ENCODE results near the gene CYREN.
"Not testable (repeated sequence)": the region's sequence is repeated elsewhere in the genome, so short reads cannot be mapped to it uniquely, and the experiment has no call there.

Gene CYREN

GRCh38 chr7:135181261-135181928 is 10.9 kb upstream of the CYREN start:
- Mint-ChIP-seq H3K9me3 (peaks cover 15% of the 10 kb centered on the region), H3K4me1 (no peaks in the 10 kb centered on the region), H3K36me3 (ENCODE audit: insufficient read depth) (peaks cover 20% of the 10 kb centered on the region), H3K27me3 (no peaks in the 10 kb centered on the region), H3K4me3 (no peak overlapping the region), H3K27ac (ENCODE audit: low read depth) (no peak overlapping the region)
- ATAC-seq (replicated peaks; ENCODE audit: extremely low read depth, poor library complexity, severe bottlenecking) (no peak), DNase-seq (ENCODE audit: low spot score in 2 of 2) (no peak)

- Mint-ChIP-seq H3K4me3 (no peak overlapping the region), H3K27ac (ENCODE audit: low read depth) (no peak overlapping the region), H3K9me3 (peaks cover 15% of the 10 kb centered on the region), H3K4me1 (no peaks in the 10 kb centered on the region), H3K27me3 (no peaks in the 10 kb centered on the region), H3K36me3 (ENCODE audit: insufficient read depth) (peaks cover 12% of the 10 kb centered on the region)
- DNase-seq (ENCODE audit: low spot score in 2 of 2) (no peak), ATAC-seq (replicated peaks; ENCODE audit: extremely low read depth, poor library complexity, severe bottlenecking) (no peak)
These were observed 9.6 kb upstream of the CYREN start for GRCh38 chr7:135180122-135180521.

DNA sequence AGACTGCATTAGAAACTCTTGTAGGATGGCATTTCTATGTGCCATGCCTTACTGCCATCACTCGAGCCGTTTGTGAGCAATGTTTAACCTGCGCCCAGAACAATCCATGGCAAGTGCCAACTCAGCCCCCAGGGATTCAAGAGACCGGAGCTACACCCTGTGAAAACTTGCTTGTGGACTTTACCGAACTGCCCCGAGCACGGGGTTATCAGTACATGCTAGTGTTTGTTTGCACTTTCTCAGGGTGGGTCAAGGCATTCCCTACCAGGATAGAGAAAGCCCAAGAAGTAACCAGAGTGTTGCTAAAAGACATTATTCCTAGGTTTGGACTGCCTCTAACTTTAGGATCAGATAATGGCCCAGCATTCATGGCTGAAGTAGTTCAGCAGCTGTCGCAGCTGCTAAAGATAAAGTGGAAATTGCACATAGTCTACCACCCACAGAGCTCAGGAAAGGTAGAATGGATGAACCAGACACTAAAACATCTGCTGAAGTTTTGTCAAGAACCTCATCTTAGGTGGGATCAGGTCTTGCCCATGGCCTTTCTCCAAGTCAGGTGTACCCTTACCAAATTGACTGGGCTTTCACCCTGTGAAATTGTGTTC is 8.9 kb upstream of the CYREN start:
- H3K36me3 Mint-ChIP-seq (ENCODE audit: insufficient read depth): peaks cover 12% of the 10 kb centered on the region
- no peaks in the 10 kb centered on the region for H3K4me1 Mint-ChIP-seq
- H3K9me3 Mint-ChIP-seq: peaks cover 15% of the 10 kb centered on the region
- no peak overlapping the region for H3K27ac Mint-ChIP-seq (ENCODE audit: low read depth)
- no peak for ATAC-seq (replicated peaks; ENCODE audit: extremely low read depth, poor library complexity, severe bottlenecking)
- H3K4me3 Mint-ChIP-seq: no peak overlapping the region
- H3K27me3 Mint-ChIP-seq: no peaks in the 10 kb centered on the region
- no peak for DNase-seq (ENCODE audit: low spot score in 2 of 2)

- peaks cover 15% of the 10 kb centered on the region for H3K9me3 Mint-ChIP-seq
- H3K4me3 Mint-ChIP-seq: no peak overlapping the region
- peaks cover 12% of the 10 kb centered on the region for H3K36me3 Mint-ChIP-seq (ENCODE audit: insufficient read depth)
- no peak overlapping the region for H3K27ac Mint-ChIP-seq (ENCODE audit: low read depth)
- no peaks in the 10 kb centered on the region for H3K4me1 Mint-ChIP-seq
- no peak for DNase-seq (ENCODE audit: low spot score in 2 of 2)
- no peaks in the 10 kb centered on the region for H3K27me3 Mint-ChIP-seq
- no peak for ATAC-seq (replicated peaks; ENCODE audit: extremely low read depth, poor library complexity, severe bottlenecking)
These were observed 7.9 kb upstream of the CYREN start for GRCh38 chr7:135178364-135178763.

GRCh38 chr7:135177028-135177696 is 6.7 kb upstream of the CYREN start:
- no peaks in the 10 kb centered on the region for H3K27me3 Mint-ChIP-seq
- H3K4me1 Mint-ChIP-seq: peaks cover 6% of the 10 kb centered on the region
- DNase-seq (ENCODE audit: low spot score in 2 of 2): no peak
- peaks cover 15% of the 10 kb centered on the region for H3K9me3 Mint-ChIP-seq
- ATAC-seq (replicated peaks; ENCODE audit: extremely low read depth, poor library complexity, severe bottlenecking): no peak
- no peak overlapping the region for H3K4me3 Mint-ChIP-seq
- H3K36me3 Mint-ChIP-seq (ENCODE audit: insufficient read depth): peaks cover 9% of the 10 kb centered on the region
- no peak overlapping the region for H3K27ac Mint-ChIP-seq (ENCODE audit: low read depth)

DNA sequence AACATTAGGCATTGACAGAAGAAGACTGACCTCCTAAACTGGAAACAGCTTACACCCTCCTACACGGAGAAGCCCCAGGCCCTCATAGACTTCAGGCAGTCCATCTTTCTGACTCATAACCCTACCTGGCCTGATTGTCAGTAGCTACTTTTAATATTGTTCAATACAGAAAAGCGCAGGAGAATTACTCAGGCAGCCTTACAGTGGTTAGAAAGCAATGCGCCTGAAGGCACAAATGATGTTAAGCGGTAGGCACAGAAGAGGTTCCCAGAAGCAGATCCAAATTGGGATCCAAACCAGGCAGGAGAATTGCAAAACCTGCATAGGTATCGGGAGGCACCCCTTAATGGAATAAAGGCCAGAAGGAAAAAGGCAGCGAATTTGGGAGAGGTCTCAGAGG is 5.4 kb upstream of the CYREN start:
- Mint-ChIP-seq H3K9me3 (peaks cover 6% of the 10 kb centered on the region), H3K27me3 (no peaks in the 10 kb centered on the region), H3K4me1 (peaks cover 9% of the 10 kb centered on the region), H3K36me3 (ENCODE audit: insufficient read depth) (peaks cover 4% of the 10 kb centered on the region), H3K27ac (ENCODE audit: low read depth) (peak overlapping the region; percentile 13), H3K4me3 (no peak overlapping the region)
- DNase-seq (ENCODE audit: low spot score in 2 of 2) (no peak), ATAC-seq (replicated peaks; ENCODE audit: extremely low read depth, poor library complexity, severe bottlenecking) (no peak)

- DNase-seq (ENCODE audit: low spot score in 2 of 2) (no peak), ATAC-seq (replicated peaks; ENCODE audit: extremely low read depth, poor library complexity, severe bottlenecking) (no peak)
- Mint-ChIP-seq H3K27ac (ENCODE audit: low read depth) (no peak overlapping the region), H3K4me3 (no peak overlapping the region), H3K4me1 (peaks cover 10% of the 10 kb centered on the region), H3K9me3 (no peaks in the 10 kb centered on the region), H3K27me3 (no peaks in the 10 kb centered on the region), H3K36me3 (ENCODE audit: insufficient read depth) (peaks cover 6% of the 10 kb centered on the region)
These were observed 4.4 kb upstream of the CYREN start for GRCh38 chr7:135174941-135175340.

- not testable (repeated sequence) for H3K27ac Mint-ChIP-seq (ENCODE audit: low read depth); ATAC-seq (replicated peaks; ENCODE audit: extremely low read depth, poor library complexity, severe bottlenecking)
These were observed 3.4 kb upstream of the CYREN start for GRCh38 chr7:135173916-135174315.

GRCh38 chr7:135171581-135172291 is 1.2 kb upstream of the CYREN start:
- not testable (repeated sequence) for H3K27me3 Mint-ChIP-seq; ATAC-seq (replicated peaks; ENCODE audit: extremely low read depth, poor library complexity, severe bottlenecking); H3K9me3 Mint-ChIP-seq
- Mint-ChIP-seq H3K27ac (ENCODE audit: low read depth) (peak overlapping the region; percentile 96), H3K36me3 (ENCODE audit: insufficient read depth) (peaks cover 21% of the 10 kb centered on the region), H3K4me3 (peak overlapping the region; percentile 81), H3K4me1 (peaks cover 40% of the 10 kb centered on the region)
- peak in 1 of 2 donors; percentile 6 for DNase-seq (ENCODE audit: low spot score in 2 of 2)

More at GRCh38 chr7:135173916-135174315, 3.4 kb upstream of the CYREN start:
- peaks cover 20% of the 10 kb centered on the region for H3K4me1 Mint-ChIP-seq
- not testable (repeated sequence) for H3K9me3 Mint-ChIP-seq; H3K4me3 Mint-ChIP-seq; DNase-seq (ENCODE audit: low spot score in 2 of 2); H3K27me3 Mint-ChIP-seq
- peaks cover 17% of the 10 kb centered on the region for H3K36me3 Mint-ChIP-seq (ENCODE audit: insufficient read depth)

DNA sequence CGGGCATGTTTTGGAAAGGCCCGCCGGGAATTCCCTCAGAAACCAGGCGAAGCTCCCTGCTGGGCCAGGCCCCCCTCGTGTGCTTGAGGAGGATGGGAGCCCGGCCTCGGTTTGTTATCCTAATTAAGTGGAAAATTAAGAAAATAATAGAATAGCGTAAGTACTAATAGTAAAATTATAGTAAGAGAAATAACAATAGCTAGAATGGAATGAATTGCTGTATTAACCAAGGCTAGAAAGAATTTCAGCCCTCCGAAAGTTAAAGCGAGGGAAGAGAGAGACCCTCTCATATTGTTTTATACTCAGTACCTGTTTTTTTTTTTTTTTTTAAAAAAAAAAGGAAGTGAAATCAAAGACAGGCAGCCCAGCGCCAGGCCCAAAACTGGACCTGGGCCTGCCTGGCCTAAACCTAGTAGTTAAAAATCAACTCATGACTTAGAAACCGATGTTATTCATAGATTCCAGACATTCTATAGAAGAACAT is 533 bp upstream of the CYREN start:
- H3K36me3 Mint-ChIP-seq (ENCODE audit: insufficient read depth): peaks cover 20% of the 10 kb centered on the region
- peak overlapping the region; percentile 81 for H3K4me3 Mint-ChIP-seq
- not testable (repeated sequence) for H3K9me3 Mint-ChIP-seq; H3K27me3 Mint-ChIP-seq; DNase-seq (ENCODE audit: low spot score in 2 of 2); ATAC-seq (replicated peaks; ENCODE audit: extremely low read depth, poor library complexity, severe bottlenecking)
- peak overlapping the region; percentile 96 for H3K27ac Mint-ChIP-seq (ENCODE audit: low read depth)
- peaks cover 44% of the 10 kb centered on the region for H3K4me1 Mint-ChIP-seq

DNA sequence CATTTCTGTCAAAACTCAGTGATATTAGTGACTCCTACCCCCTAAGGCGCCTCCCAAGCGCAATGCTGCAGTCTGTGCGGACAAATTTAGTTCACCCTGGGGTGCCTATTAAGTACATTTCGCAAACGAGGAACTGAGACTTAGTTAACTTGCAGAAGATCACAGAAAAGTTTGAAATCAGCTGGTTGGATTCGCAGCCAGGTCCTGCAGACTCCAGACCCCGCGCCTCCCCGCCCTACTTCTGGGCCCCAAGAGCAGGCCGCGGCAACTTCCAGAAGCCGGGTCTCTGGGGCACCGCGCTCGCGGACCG is 588 bp downstream of the CYREN start:
- Mint-ChIP-seq H3K9me3 (no peaks in the 10 kb centered on the region), H3K4me3 (peak overlapping the region; percentile 81), H3K27me3 (no peaks in the 10 kb centered on the region), H3K27ac (ENCODE audit: low read depth) (peak overlapping the region; percentile 96), H3K4me1 (peaks cover 44% of the 10 kb centered on the region), H3K36me3 (ENCODE audit: insufficient read depth) (peaks cover 26% of the 10 kb centered on the region)
- ATAC-seq (replicated peaks; ENCODE audit: extremely low read depth, poor library complexity, severe bottlenecking) (peak; percentile 8), DNase-seq (ENCODE audit: low spot score in 2 of 2) (no peak)

DNA sequence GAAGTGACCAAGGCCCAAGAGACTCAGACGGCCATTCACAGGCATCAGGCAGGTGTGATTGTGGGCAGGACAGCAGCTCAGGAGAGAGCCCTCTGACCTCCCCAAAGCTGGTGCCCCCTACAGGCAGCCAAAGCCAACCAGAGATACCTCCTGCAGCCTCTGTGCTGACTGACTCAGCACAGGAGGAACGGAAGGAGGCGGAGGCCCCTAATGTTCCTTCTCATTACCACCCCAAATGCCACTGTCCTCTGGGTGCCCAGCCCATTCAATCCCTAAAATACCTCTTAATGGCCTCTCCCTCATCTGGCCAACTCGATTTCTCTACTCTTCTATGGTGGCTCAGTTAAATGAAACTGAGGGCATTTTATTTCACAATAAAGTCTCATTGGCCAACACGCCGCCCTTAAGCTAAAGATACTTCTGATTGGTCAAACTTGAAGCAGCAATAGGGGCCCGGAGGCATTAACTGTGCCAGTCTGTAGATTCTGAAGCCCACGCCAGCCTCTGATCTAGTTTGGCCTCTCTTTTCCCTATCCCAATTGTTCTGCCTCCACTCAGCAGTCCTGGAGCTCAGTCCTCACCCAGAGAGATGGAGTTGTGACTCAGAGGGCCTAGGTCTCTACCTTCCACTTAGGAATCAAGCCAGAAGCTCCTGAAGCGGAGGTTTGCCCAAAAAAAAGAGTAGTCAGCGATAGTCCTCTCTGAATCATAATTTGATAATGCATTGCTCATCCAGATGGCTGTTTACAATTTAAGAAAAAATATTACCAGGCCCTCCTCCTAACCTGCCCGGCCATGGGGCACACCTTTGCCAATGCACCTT is 1.2 kb downstream of the CYREN start:
- ATAC-seq (replicated peaks; ENCODE audit: extremely low read depth, poor library complexity, severe bottlenecking) (peak; percentile 38), DNase-seq (ENCODE audit: low spot score in 2 of 2) (peak; percentile 23 to 38)
- Mint-ChIP-seq H3K36me3 (ENCODE audit: insufficient read depth) (peaks cover 26% of the 10 kb centered on the region), H3K4me3 (peak overlapping the region; percentile 81), H3K9me3 (no peaks in the 10 kb centered on the region), H3K27me3 (no peaks in the 10 kb centered on the region), H3K4me1 (peaks cover 45% of the 10 kb centered on the region), H3K27ac (ENCODE audit: low read depth) (peak overlapping the region; percentile 96)
